K562 (cell line): Measurements from ENCODE around the gene NOL8. TPM values are rescaled to one million over a fixed set of nuclear protein-coding genes. Genes with fewer than 3 reads are reported as not detected.

ENCODE experiments used
- ATAC-seq: fragments of 200-7000 bp; cut with Tn5 transposase; 3 replicates; pipeline ENCODE4 v1.9.1; 2020; ENCODE audit warnings: moderate library complexity
- BruUV-seq: library from RNA; stranded (reverse); fragments of 400-500 nt; replicated peaks from 2 replicates; lab custom pipeline; 2021; lab: Mats Ljungman, UMichigan
- CTCF ChIA-PET: fragments of 300-600 bp; formaldehyde crosslinking; extraction: SDS; loops from one replicate; lab custom pipeline; 2021; ENCODE audit warnings: low intra/inter-chr PET ratio; lab: Yijun Ruan, JAX
- POLR2A ChIA-PET: fragments of 300-600, 350-650 bp; sonication (Branson Sonifier 250); formaldehyde crosslinking; extraction: SDS; loops from one replicate; lab custom pipeline; 2021; ENCODE audit warnings: antibody characterized with exemption, inconsistent platforms; lab: Yijun Ruan, JAX
- DNase-seq, 4 experiments: peaks; one replicate each; pipeline versions ENCODE4 v3.0.0 to v3.0.0-alpha.2; 2011 to 2018; ENCODE audit warnings: low spot score in 3 of 4, mixed read lengths in 3 of 4; ENCODE audit errors: extremely low read depth in 1 of 4
- FAIRE-seq: peaks from 2 replicates; lab custom pipeline; 2011; peaks lifted over from hg19 to GRCh38; lab: Jason Lieb, UNC
- H2AFZ ChIP-seq: 2 replicates; pipeline ENCODE4 v1.6.0; 2011; ENCODE audit warnings: low read depth, low read length, control low read depth, inconsistent platforms
- H3K27ac ChIP-seq: fragments of 200-600 bp; 3 replicates; pipeline ENCODE4 v1.8.0; 2011; ENCODE audit warnings: low read depth, mild to moderate bottlenecking, control low read depth, inconsistent platforms, low read length, moderate library complexity, mixed read lengths; ENCODE audit errors: extremely low read depth
- H3K27me3 ChIP-seq, 2 experiments: fragments of 300-600 bp in 1 of 2; 2 replicates in 1 of 2; 3 replicates in 1 of 2; pipeline versions ENCODE4 v1.6.0 to v1.8.0; 2011; ENCODE audit warnings: inconsistent platforms in 2 of 2, low read length in 2 of 2, mild to moderate bottlenecking in 1 of 2, mixed read lengths in 1 of 2, moderate library complexity in 1 of 2; ENCODE audit not compliant: control insufficient read depth in 2 of 2, insufficient read depth in 2 of 2
- H3K36me3 ChIP-seq: fragments of 300-600 bp; 3 replicates; pipeline ENCODE4 v1.8.0; 2011; ENCODE audit warnings: mild to moderate bottlenecking, low read length, inconsistent platforms; ENCODE audit not compliant: control insufficient read depth, insufficient read depth
- H3K4me1 ChIP-seq, 2 experiments: fragments of 200-600 bp in 1 of 2; replicated peaks in 1 of 2; 2 replicates in 1 of 2; 3 replicates in 1 of 2; pipeline versions ENCODE4 v1.5.1 to v1.8.0; 2011; ENCODE audit warnings: inconsistent platforms in 2 of 2, low read length in 2 of 2, mild to moderate bottlenecking in 1 of 2, mixed read lengths in 1 of 2, moderate library complexity in 1 of 2; ENCODE audit not compliant: control insufficient read depth in 2 of 2, insufficient read depth in 2 of 2
- H3K4me2 ChIP-seq: 2 replicates; pipeline ENCODE4 v1.6.1; 2011; ENCODE audit warnings: low read length, control low read depth, inconsistent platforms, mixed read lengths; ENCODE audit not compliant: insufficient read depth
- H3K4me3 ChIP-seq: fragments of 200-600 bp; sonication (generic), shearing (Covaris generic); 2 replicates; pipeline ENCODE4 v1.5.1; 2016; ENCODE audit warnings: control low read depth, inconsistent platforms
- H3K79me2 ChIP-seq: fragments of 200-600 bp; 3 replicates; pipeline ENCODE4 v1.8.0; 2011; ENCODE audit warnings: low read length, inconsistent platforms; ENCODE audit not compliant: control insufficient read depth, insufficient read depth
- H3K9ac ChIP-seq, 2 experiments: 2 replicates each; pipeline versions ENCODE4 v1.6.0 to v1.6.1; 2011; ENCODE audit warnings: low read depth in 2 of 2, low read length in 2 of 2, control low read depth in 1 of 2, inconsistent platforms in 1 of 2, mild to moderate bottlenecking in 1 of 2, mixed read lengths in 1 of 2; ENCODE audit not compliant: insufficient read depth in 1 of 2
- H3K9me1 ChIP-seq: one replicate; pipeline ENCODE4 v1.6.0; 2011; ENCODE audit warnings: inconsistent platforms, mild to moderate bottlenecking, low read length, moderate library complexity; ENCODE audit not compliant: control insufficient read depth, insufficient read depth
- H3K9me3 ChIP-seq: replicated peaks from 2 replicates; pipeline ENCODE4 v1.5.1; 2011; ENCODE audit warnings: low read depth, low read length, inconsistent platforms; ENCODE audit not compliant: control insufficient read depth, insufficient read depth
- H4K20me1 ChIP-seq: replicated peaks from 2 replicates; pipeline ENCODE4 v1.6.1; 2011; ENCODE audit warnings: low read length, inconsistent platforms, mixed read lengths; ENCODE audit not compliant: control insufficient read depth, insufficient read depth
- ATF7 ChIP-seq: fragments of 450-650 bp; IDR thresholded peaks from 2 replicates; pipeline ENCODE4 v1.7.1; 2014; ENCODE audit warnings: mild to moderate bottlenecking, moderate library complexity
- GTF3C2 ChIP-seq: IDR thresholded peaks from 3 replicates; pipeline ENCODE4 v1.6.1; 2011; ENCODE audit warnings: borderline replicate concordance, mild to moderate bottlenecking, moderate library complexity; ENCODE audit not compliant: insufficient read length; ENCODE audit errors: extremely low read depth
- MBD1 ChIP-seq: fragments of 250-450 bp; sonication (Bioruptor Pico); IDR thresholded peaks from 2 replicates; pipeline ENCODE4 v1.8.0; 2022; ENCODE audit warnings: inconsistent platforms
- SNIP1 ChIP-seq: fragments of 450-650 bp; IDR thresholded peaks from 2 replicates; pipeline ENCODE4 v1.7.1; 2017; ENCODE audit warnings: low read depth, mild to moderate bottlenecking
- U2AF1 ChIP-seq: fragments of 200-400 bp; formaldehyde crosslinking; optimal IDR thresholded peaks from 2 replicates; pipeline ENCODE3; 2017; ENCODE audit warnings: mild to moderate bottlenecking, low read depth, low read length, moderate library complexity
- ZKSCAN8 ChIP-seq: fragments of 200-800 bp; sonication (Bioruptor generic); IDR thresholded peaks from 2 replicates; pipeline ENCODE4 v1.6.1; 2016; ENCODE audit warnings: missing genetic modification characterization, missing compliant biosample characterization
- ZNF408 ChIP-seq: fragments of 250-450 bp; sonication (Bioruptor Pico); IDR thresholded peaks from 2 replicates; pipeline ENCODE4 v1.4.0; 2020; ENCODE audit warnings: low read depth, mild to moderate bottlenecking, moderate library complexity
- ZNF436 ChIP-seq: fragments of 250-450, 450-650 bp; sonication (Bioruptor Pico); formaldehyde crosslinking; IDR thresholded peaks from 2 replicates; pipeline ENCODE4 v1.7.0; 2020; ENCODE audit warnings: mild to moderate bottlenecking
- ZNF780A ChIP-seq: fragments of 250-450 bp; sonication (Bioruptor Pico); IDR thresholded peaks from 2 replicates; pipeline ENCODE4 v1.5.0; 2021; ENCODE audit warnings: mild to moderate bottlenecking
- WGBS: fragments of 100-300 bp; shearing (Covaris generic); methylation state at CpG from one replicate; pipeline ENCODE4 v1.1.6; 2016; ENCODE audit warnings: low coverage, mixed read lengths; ENCODE audit not compliant: insufficient coverage; ENCODE audit errors: missing lambda C conversion rate; 5-methylcytosine and 5-hydroxymethylcytosine counted together
- in situ Hi-C: fragments of 300-500 bp; cut with MboI; formaldehyde crosslinking; loops from 4 replicates; pipeline ENCODE4 v1.15.0; 2018; ENCODE audit warnings: inconsistent platforms, mixed read lengths
- intact Hi-C: fragments of 100-400 bp; cut with micrococcal nuclease; formaldehyde crosslinking; loops from 2 replicates; pipeline ENCODE4 v1.14.2; 2022
- polyA plus RNA-seq, 8 experiments: library from polyadenylated mRNA; depleted of rRNA in 4 of 8; stranded (reverse) in 5 of 8; unstranded in 3 of 8; fragments of >200 nt; fragmentation: Nextera tagmentation in 2 of 8; fragmentation: Illumina TruSeq in 1 of 8; extraction: Ambion mirVana in 2 of 8; extraction: Trizol in 1 of 8; gene quantifications; 2 replicates each; pipeline versions ENCODE4 v1.2.1 to v1.2.3, GENCODE V29; 2011 to 2014; ENCODE audit warnings: inconsistent platforms in 1 of 8, missing spikeins in 1 of 8
- total RNA-seq, 7 experiments: library from RNA; depleted of rRNA in 6 of 7; stranded (reverse); fragments of >200 nt in 6 of 7; fragmentation: Illumina TruSeq in 2 of 7; extraction: Trizol in 2 of 7; gene quantifications; 2 replicates each; pipeline versions ENCODE4 v1.2.1 to v1.2.3, GENCODE V29; 2011 to 2021; ENCODE audit warnings: low replicate concordance in 1 of 7
- TF ChIP-seq, protein P1 (sequence below): fragments of 250-450 bp; sonication (Bioruptor Pico); IDR thresholded peaks from 2 replicates; pipeline ENCODE4 v1.8.0; 2022; ENCODE audit warnings: inconsistent platforms, mild to moderate bottlenecking, moderate library complexity, borderline replicate concordance

NOL8 gene
- total and polyA plus RNA-seq, 9 of the 15 experiments (the other 6 are each of a cell fraction or from before 2014, with no cell fraction given), result 51.3 to 91.5 (median 58.7) TPM

GRCh38 chr9:92299116-92299515 lies 26.0 kb downstream of the NOL8 start:
- CTCF ChIA-PET, result no interaction called here
- 43% methylated on average over 1 of the region's 1 CpG for WGBS
- Histone ChIP-seq H3K9me1 (no peaks in the 10 kb centered on the region), H4K20me1 (no peaks in the 10 kb centered on the region), H3K27me3 (no peaks in the 10 kb centered on the region), H3K4me2 (no peak overlapping the region), H3K4me1 (peaks cover 4 to 18% of the 10 kb centered on the region in 2 experiments; a peak in 4 of 5 replicates), H3K27ac (no peak overlapping the region), H3K4me3 (no peak overlapping the region), H3K79me2 (peaks cover 20% of the 10 kb centered on the region)
- intact Hi-C loops, result no loop called here
- no peak for DNase-seq
- BruUV-seq, result no TSS peak
- no peak for ATAC-seq
- no peak for FAIRE-seq
- TF ChIP-seq ZNF780A, result no peak
- no peak for TF ChIP-seq ZKSCAN8
- no peak for TF ChIP-seq ATF7
- TF ChIP-seq, protein P1, sequence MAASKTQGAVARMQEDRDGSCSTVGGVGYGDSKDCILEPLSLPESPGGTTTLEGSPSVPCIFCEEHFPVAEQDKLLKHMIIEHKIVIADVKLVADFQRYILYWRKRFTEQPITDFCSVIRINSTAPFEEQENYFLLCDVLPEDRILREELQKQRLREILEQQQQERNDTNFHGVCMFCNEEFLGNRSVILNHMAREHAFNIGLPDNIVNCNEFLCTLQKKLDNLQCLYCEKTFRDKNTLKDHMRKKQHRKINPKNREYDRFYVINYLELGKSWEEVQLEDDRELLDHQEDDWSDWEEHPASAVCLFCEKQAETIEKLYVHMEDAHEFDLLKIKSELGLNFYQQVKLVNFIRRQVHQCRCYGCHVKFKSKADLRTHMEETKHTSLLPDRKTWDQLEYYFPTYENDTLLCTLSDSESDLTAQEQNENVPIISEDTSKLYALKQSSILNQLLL (CRISPR knock-in tag), result no peak
- no peak for TF ChIP-seq MBD1
- no peak for TF ChIP-seq GTF3C2
- no peak for TF ChIP-seq ZNF408
- no peak for TF ChIP-seq SNIP1
- no peak for TF ChIP-seq U2AF1
- no peak for TF ChIP-seq ZNF436 (CRISPR knock-in tag)
- TF ChIP-seq, all 486 proteins: peak for 0
- peaks cover 77% of the 10 kb centered on the region for H3K36me3 ChIP-seq
- no peaks in the 10 kb centered on the region for H3K9me3 ChIP-seq
- POLR2A ChIA-PET, result interaction anchor here (1.5 kb wide), 1 partner anchor 9 kb away, joined by 4 read pairs; no protein-coding TSS in a partner anchor
- in situ Hi-C loops, result no loop called here
- no peak overlapping the region for H2AFZ ChIP-seq
- H3K9ac ChIP-seq, result no peak overlapping the region
